H9 (cell line): ENCODE data around the gene SPIN1. TPM values are rescaled to one million over a fixed set of nuclear protein-coding genes. Genes with fewer than 3 reads are reported as not detected.

Experiments used
- DNase-seq: peaks from one replicate; pipeline ENCODE4 v3.0.0-alpha.2; 2017
- H2AFZ ChIP-seq: one replicate; pipeline ENCODE4 v1.6.1; 2013; ENCODE audit warnings: mild to moderate bottlenecking, low read length, control low read depth, moderate library complexity
- H2AK5ac ChIP-seq: 2 replicates; pipeline ENCODE4 v1.6.1; 2013; ENCODE audit warnings: low read length, control low read depth, mixed read lengths; ENCODE audit not compliant: insufficient read length
- H2BK120ac ChIP-seq: one replicate; pipeline ENCODE4 v1.6.1; 2013; ENCODE audit warnings: low read depth, mild to moderate bottlenecking, low read length, control low read depth, inconsistent platforms; ENCODE audit not compliant: poor library complexity, severe bottlenecking
- H2BK12ac ChIP-seq: 2 replicates; pipeline ENCODE4 v1.6.1; 2013; ENCODE audit warnings: low read length, control low read depth, mixed read lengths, low read depth; ENCODE audit not compliant: insufficient read length
- H2BK15ac ChIP-seq: 2 replicates; pipeline ENCODE4 v1.6.1; 2013; ENCODE audit warnings: low read depth, low read length, control low read depth
- H2BK20ac ChIP-seq: one replicate; pipeline ENCODE4 v1.6.1; 2013; ENCODE audit warnings: low read depth, mild to moderate bottlenecking, low read length, control low read depth, inconsistent platforms; ENCODE audit not compliant: poor library complexity, severe bottlenecking
- H2BK5ac ChIP-seq: 2 replicates; pipeline ENCODE4 v1.6.1; 2013; ENCODE audit warnings: low read length, control low read depth, mixed read lengths; ENCODE audit not compliant: insufficient read length
- H3K14ac ChIP-seq: 2 replicates; pipeline ENCODE4 v1.6.1; 2013; ENCODE audit warnings: low read length, control low read depth; ENCODE audit not compliant: insufficient read depth
- H3K18ac ChIP-seq: 2 replicates; pipeline ENCODE4 v1.6.1; 2013; ENCODE audit warnings: low read depth, mild to moderate bottlenecking, mixed read lengths, low read length, control low read depth; ENCODE audit not compliant: insufficient read length
- H3K23ac ChIP-seq: 2 replicates; pipeline ENCODE4 v1.6.1; 2013; ENCODE audit warnings: low read length, control low read depth, mixed read lengths, low read depth; ENCODE audit not compliant: insufficient read length
- H3K23me2 ChIP-seq: 2 replicates; pipeline ENCODE4 v1.6.1; 2013; ENCODE audit warnings: low read depth, mild to moderate bottlenecking, mixed read lengths, low read length, control low read depth; ENCODE audit not compliant: insufficient read length, poor library complexity, severe bottlenecking
- H3K27ac ChIP-seq: 2 replicates; pipeline ENCODE4 v1.5.1; 2013; ENCODE audit warnings: low read length, control low read depth, mixed read lengths, low read depth; ENCODE audit not compliant: insufficient read length
- H3K27me3 ChIP-seq: 2 replicates; pipeline ENCODE4 v1.6.1; 2013; ENCODE audit warnings: low read length, control low read depth, inconsistent platforms; ENCODE audit not compliant: insufficient read depth
- H3K4ac ChIP-seq: 2 replicates; pipeline ENCODE4 v1.6.1; 2013; ENCODE audit warnings: low read depth, mild to moderate bottlenecking, control low read depth, inconsistent platforms, low read length, moderate library complexity
- H3K4me1 ChIP-seq: 2 replicates; pipeline ENCODE4 v1.6.1; 2013; ENCODE audit warnings: low read length, control low read depth, inconsistent platforms; ENCODE audit not compliant: insufficient read depth
- H3K4me2 ChIP-seq: 2 replicates; pipeline ENCODE4 v1.6.1; 2013; ENCODE audit warnings: low read length, control low read depth, mixed read lengths; ENCODE audit not compliant: insufficient read length, insufficient read depth
- H3K56ac ChIP-seq: 2 replicates; pipeline ENCODE4 v1.6.1; 2013; ENCODE audit warnings: low read depth, mild to moderate bottlenecking, mixed read lengths, low read length, control low read depth; ENCODE audit not compliant: insufficient read length
- H3K79me1 ChIP-seq: 2 replicates; pipeline ENCODE4 v1.6.1; 2013; ENCODE audit warnings: low read depth, mild to moderate bottlenecking, moderate library complexity, low read length, control low read depth, inconsistent platforms; ENCODE audit not compliant: insufficient read depth, poor library complexity, severe bottlenecking
- H3K79me2 ChIP-seq: 2 replicates; pipeline ENCODE4 v1.6.1; 2013; ENCODE audit warnings: low read length, control low read depth, inconsistent platforms; ENCODE audit not compliant: insufficient read depth
- H3K9ac ChIP-seq: 2 replicates; pipeline ENCODE4 v1.6.1; 2013; ENCODE audit warnings: low read length, control low read depth, mixed read lengths; ENCODE audit not compliant: insufficient read length; ENCODE audit errors: extremely low read depth
- H3K9me3 ChIP-seq: one replicate; pipeline ENCODE4 v1.6.1; 2013; ENCODE audit warnings: low read depth, low read length, inconsistent platforms; ENCODE audit not compliant: control insufficient read depth
- H3T11ph ChIP-seq: one replicate; pipeline ENCODE4 v1.6.1; 2013; ENCODE audit warnings: mild to moderate bottlenecking, low read length, control low read depth, inconsistent platforms
- H4K20me1 ChIP-seq: one replicate; pipeline ENCODE4 v1.6.1; 2013; ENCODE audit not compliant: control insufficient read depth, insufficient read length, insufficient read depth
- H4K5ac ChIP-seq: 2 replicates; pipeline ENCODE4 v1.6.1; 2013; ENCODE audit warnings: low read depth, mild to moderate bottlenecking, mixed read lengths, low read length, control low read depth; ENCODE audit not compliant: insufficient read length
- H4K8ac ChIP-seq: replicated peaks from 2 replicates; pipeline ENCODE4 v1.6.1; 2013; ENCODE audit warnings: low read length, control low read depth, mixed read lengths, low read depth; ENCODE audit not compliant: insufficient read length
- H4K91ac ChIP-seq: 2 replicates; pipeline ENCODE4 v1.6.1; 2013; ENCODE audit warnings: low read depth, mild to moderate bottlenecking, moderate library complexity, mixed read lengths, low read length, control low read depth; ENCODE audit not compliant: insufficient read length
- H3K27ac Mint-ChIP-seq, 3 experiments: 2 replicates in 2 of 3; 3 replicates in 1 of 3; pipeline ENCODE4 v1.8.0; 2020 to 2021; ENCODE audit warnings: mixed read lengths in 3 of 3, mild to moderate bottlenecking in 1 of 3, moderate library complexity in 1 of 3
- H3K27me3 Mint-ChIP-seq: 2 replicates; pipeline ENCODE4 v1.8.0; 2021; ENCODE audit warnings: low read depth, mild to moderate bottlenecking, moderate library complexity, mixed read lengths
- H3K36me3 Mint-ChIP-seq, 3 experiments: 2 replicates in 2 of 3; 3 replicates in 1 of 3; pipeline ENCODE4 v1.8.0; 2020 to 2021; ENCODE audit warnings: low read depth in 3 of 3, mixed read lengths in 3 of 3; ENCODE audit not compliant: insufficient read depth in 1 of 3
- H3K4me1 Mint-ChIP-seq, 2 experiments: 2 replicates each; pipeline ENCODE4 v1.8.0; 2020; ENCODE audit warnings: mixed read lengths in 2 of 2
- H3K4me3 Mint-ChIP-seq, 2 experiments: 2 replicates in 1 of 2; 3 replicates in 1 of 2; pipeline ENCODE4 v1.8.0; 2020 to 2021; ENCODE audit warnings: mild to moderate bottlenecking in 2 of 2, mixed read lengths in 2 of 2, moderate library complexity in 1 of 2
- H3K9me3 Mint-ChIP-seq, 2 experiments: 2 replicates in 1 of 2; 3 replicates in 1 of 2; pipeline ENCODE4 v1.8.0; 2020; ENCODE audit warnings: mild to moderate bottlenecking in 2 of 2, mixed read lengths in 2 of 2, moderate library complexity in 1 of 2
- CTCF ChIP-seq: fragments of 200-600 bp; sonication (generic); conservative IDR thresholded peaks from 3 replicates; pipeline ENCODE4 v1.8.0; 2021; ENCODE audit warnings: antibody characterized with exemption, mild to moderate bottlenecking
- WGBS: extraction: QIAGEN DNeasy Blood & Tissue Kit; methylation state at CpG from one replicate; pipeline ENCODE4 v1.1.7; 2013; ENCODE audit warnings: missing lambda C conversion rate, low lambda C conversion rate, mixed read lengths; ENCODE audit not compliant: insufficient read length; ENCODE audit errors: extremely low coverage; 5-methylcytosine and 5-hydroxymethylcytosine counted together
- total RNA-seq: library from RNA; stranded (reverse); gene quantifications from 2 replicates; pipeline ENCODE4 v1.2.1, GENCODE V29; 2021

SPIN1 gene
- total RNA-seq, 1 experiment from 2014 or later = 136 TPM

GRCh38 chr9:88462191-88462590 is 73.9 kb downstream of the SPIN1 start:
- Histone ChIP-seq H2BK12ac (no peak overlapping the region), H3K9ac (no peak overlapping the region), H2AK5ac (no peak overlapping the region), H3K4me1 (0 out of 2 replicates have a peak, but pooled peaks cover 5% of the 10 kb centered on the region), H3K79me1 (no peaks in the 10 kb centered on the region), H3K18ac (no peak overlapping the region), H3T11ph (no peak overlapping the region), H3K14ac (no peak overlapping the region), H3K4ac (no peak overlapping the region), H2AFZ (no peak overlapping the region), H2BK120ac (no peak overlapping the region), H2BK15ac (no peak overlapping the region), H3K27ac (no peak overlapping the region), H3K4me2 (no peak overlapping the region), H3K9me3 (no peaks in the 10 kb centered on the region), H3K79me2 (peaks cover 5% of the 10 kb centered on the region; the same call in 1 of the 2 replicates), H2BK20ac (no peak overlapping the region), H3K23me2 (no peaks in the 10 kb centered on the region), H3K23ac (no peak overlapping the region), H2BK5ac (no peak overlapping the region), H3K56ac (no peak overlapping the region), H4K20me1 (no peaks in the 10 kb centered on the region), H3K27me3 (no peaks in the 10 kb centered on the region), H4K8ac (no peak overlapping the region), H4K5ac (no peak overlapping the region), H4K91ac (no peak overlapping the region)
- Mint-ChIP-seq H3K27ac (peak overlapping the region in 1 of 3 experiments; percentile 24; a peak in 1 of 7 replicates), H3K9me3 (no peaks in the 10 kb centered on the region), H3K4me1 (peaks cover 28 to 31% of the 10 kb centered on the region in 2 experiments), H3K36me3 (peaks cover 0 to 21% (median 12%) of the 10 kb centered on the region in 3 experiments; a peak in 5 of 7 replicates), H3K27me3 (no peaks in the 10 kb centered on the region), H3K4me3 (no peak overlapping the region)
- TF ChIP-seq CTCF = no peak
- WGBS = no CpG with 5 or more reads among the region's 6 CpGs
- DNase-seq = no peak
